HL-60 (cell line): Measurements from ENCODE around the gene NAV2.

Experiments used
- DNase-seq, 2 experiments: peaks; one replicate each; pipeline ENCODE4 v3.0.0-alpha.2; 2010 to 2020; ENCODE audit warnings: low read depth in 1 of 2, low spot score in 1 of 2
- H3K27ac ChIP-seq: fragments of 250-450 bp; sonication (Bioruptor Pico); replicated peaks from 2 replicates; pipeline ENCODE4 v1.5.1; 2020; ENCODE audit warnings: mild to moderate bottlenecking, moderate library complexity
- H3K27me3 ChIP-seq: fragments of 250-450 bp; sonication (Bioruptor Pico); 2 replicates; pipeline ENCODE4 v1.5.1; 2021; ENCODE audit warnings: mild to moderate bottlenecking, moderate library complexity; ENCODE audit not compliant: insufficient read depth, poor library complexity, severe bottlenecking
- H3K4me3 ChIP-seq: replicated peaks from 2 replicates; pipeline ENCODE4 v1.5.1; 2011; ENCODE audit warnings: mild to moderate bottlenecking, control low read depth, low read length; ENCODE audit not compliant: insufficient read depth
- CTCF ChIP-seq: IDR thresholded peaks from one replicate; pipeline ENCODE4 v1.5.1; 2011; ENCODE audit warnings: low read length, control low read depth, inconsistent platforms; ENCODE audit not compliant: insufficient read depth
- GABPA ChIP-seq: IDR thresholded peaks from 2 replicates; pipeline ENCODE4 v1.6.1; 2012; ENCODE audit warnings: low read depth
- POLR2AphosphoS5 ChIP-seq: IDR thresholded peaks from 2 replicates; pipeline ENCODE4 v1.6.1; 2012; ENCODE audit warnings: low read depth
- REST ChIP-seq: IDR thresholded peaks from 2 replicates; pipeline ENCODE4 v1.6.1; 2012; ENCODE audit warnings: low read depth; ENCODE audit not compliant: insufficient replicate concordance
- SPI1 ChIP-seq: IDR thresholded peaks from 2 replicates; pipeline ENCODE4 v1.6.1; 2012; ENCODE audit warnings: low read depth, mild to moderate bottlenecking, borderline replicate concordance

NAV2 gene

GRCh38 chr11:20049231-20049630 lies 336.6 kb downstream of the NAV2 start:
- H3K27ac ChIP-seq: no peak overlapping the region

GRCh38 chr11:20050048-20050447 lies 337.4 kb downstream of the NAV2 start:
- Histone ChIP-seq H3K27me3 (no peaks in the 10 kb centered on the region), H3K4me3 (no peak overlapping the region)

More at GRCh38 chr11:20049231-20049630, 336.6 kb downstream of the NAV2 start:
- TF ChIP-seq GABPA: no peak
- no peak for TF ChIP-seq SPI1
- TF ChIP-seq CTCF: no peak
- no peak for TF ChIP-seq REST
- TF ChIP-seq POLR2AphosphoS5: no peak
- no peak for DNase-seq
- H3K27me3 ChIP-seq: no peaks in the 10 kb centered on the region
- no peak overlapping the region for H3K4me3 ChIP-seq

More at GRCh38 chr11:20050048-20050447, 337.4 kb downstream of the NAV2 start:
- no peak for DNase-seq
- TF ChIP-seq REST: no peak
- TF ChIP-seq SPI1: no peak
- TF ChIP-seq CTCF: no peak
- no peak for TF ChIP-seq GABPA
- TF ChIP-seq POLR2AphosphoS5: no peak
- no peak overlapping the region for H3K27ac ChIP-seq
